CD14-positive monocyte (primary cell): ENCODE results near the gene SNAP25. TPM values are rescaled to one million over a fixed set of nuclear protein-coding genes. Genes with fewer than 3 reads are reported as not detected.

Experiments used
- DNase-seq, 3 donors: peaks; one replicate each; pipeline ENCODE4 v3.0.0-alpha.2; 2011 to 2022
- H2AFZ ChIP-seq: 2 replicates; pipeline ENCODE4 v1.6.0; 2012; ENCODE audit warnings: mild to moderate bottlenecking, low read depth, low read length, inconsistent platforms; ENCODE audit not compliant: insufficient read depth, poor library complexity, severe bottlenecking
- H3K27ac ChIP-seq, 2 donors: 1 replicate in 1 of 2; 2 replicates in 1 of 2; pipeline ENCODE4 v1.5.1; 2012 to 2013; ENCODE audit warnings: low read length in 2 of 2, control low read depth in 1 of 2, inconsistent platforms in 1 of 2, low read depth in 1 of 2, mild to moderate bottlenecking in 1 of 2
- H3K27me3 ChIP-seq, 2 donors: one replicate each; pipeline versions ENCODE4 v1.6.0 to v1.6.1; 2011 to 2013; ENCODE audit warnings: low read length in 2 of 2; ENCODE audit not compliant: control insufficient read depth in 2 of 2, insufficient read depth in 2 of 2
- H3K36me3 ChIP-seq, 2 donors: replicated peaks in 1 of 2; 1 replicate in 1 of 2; 2 replicates in 1 of 2; pipeline versions ENCODE4 v1.5.1 to v1.6.1; 2012 to 2013; ENCODE audit warnings: low read length in 2 of 2, control low read depth in 1 of 2, inconsistent platforms in 1 of 2, mild to moderate bottlenecking in 1 of 2; ENCODE audit not compliant: insufficient read depth in 2 of 2, control insufficient read depth in 1 of 2
- H3K4me1 ChIP-seq, 2 donors: 1 replicate in 1 of 2; 2 replicates in 1 of 2; pipeline versions ENCODE4 v1.5.1 to v1.6.1; 2012 to 2013; ENCODE audit warnings: low read length in 2 of 2, control low read depth in 1 of 2, inconsistent platforms in 1 of 2, mild to moderate bottlenecking in 1 of 2, moderate library complexity in 1 of 2; ENCODE audit not compliant: insufficient read depth in 2 of 2, control insufficient read depth in 1 of 2
- H3K4me2 ChIP-seq: replicated peaks from 2 replicates; pipeline ENCODE3; 2012; ENCODE audit warnings: low read length, moderate library complexity, mild to moderate bottlenecking; ENCODE audit not compliant: poor library complexity, severe bottlenecking; ENCODE audit errors: extremely low read depth
- H3K4me3 ChIP-seq, 3 experiments: fragments of 200-600 bp in 1 of 3; sonication (generic) in 1 of 3; replicated peaks in 1 of 3; 1 replicate in 2 of 3; 2 replicates in 1 of 3; pipeline ENCODE4 v1.5.1; 2011 to 2013; ENCODE audit warnings: low read length in 3 of 3, mild to moderate bottlenecking in 3 of 3, control low read depth in 2 of 3, low read depth in 2 of 3, inconsistent platforms in 1 of 3, moderate library complexity in 1 of 3
- H3K79me2 ChIP-seq: 2 replicates; pipeline ENCODE4 v1.6.0; 2012; ENCODE audit warnings: mild to moderate bottlenecking, control low read depth, inconsistent platforms, low read length, moderate library complexity; ENCODE audit not compliant: insufficient read depth
- H3K9ac ChIP-seq: 2 replicates; pipeline ENCODE4 v1.6.0; 2017; ENCODE audit warnings: low read length, mild to moderate bottlenecking; ENCODE audit not compliant: insufficient read depth, poor library complexity, severe bottlenecking
- H3K9me3 ChIP-seq, 2 donors: replicated peaks in 1 of 2; 1 replicate in 1 of 2; 2 replicates in 1 of 2; pipeline versions ENCODE4 v1.5.1 to v1.6.1; 2012 to 2013; ENCODE audit warnings: low read length in 2 of 2, control low read depth in 1 of 2; ENCODE audit not compliant: control insufficient read depth in 1 of 2, insufficient read depth in 1 of 2
- H4K20me1 ChIP-seq: 2 replicates; pipeline ENCODE4 v1.6.0; 2012; ENCODE audit warnings: mild to moderate bottlenecking, low read length, control low read depth, moderate library complexity; ENCODE audit not compliant: insufficient read depth
- H3K27ac Mint-ChIP-seq, 7 donors: one replicate each; pipeline ENCODE4 v1.8.0; 2020; ENCODE audit warnings: mild to moderate bottlenecking in 7 of 7, mixed read lengths in 7 of 7, moderate library complexity in 6 of 7, inconsistent platforms in 2 of 7
- H3K27me3 Mint-ChIP-seq, 3 donors: one replicate each; pipeline ENCODE4 v1.8.0; 2021 to 2022; ENCODE audit warnings: low read depth in 3 of 3, mild to moderate bottlenecking in 3 of 3, mixed read lengths in 3 of 3, moderate library complexity in 3 of 3, inconsistent platforms in 1 of 3
- H3K36me3 Mint-ChIP-seq, 2 donors: one replicate each; pipeline ENCODE4 v1.8.0; 2020; ENCODE audit warnings: mixed read lengths in 2 of 2, inconsistent platforms in 1 of 2, mild to moderate bottlenecking in 1 of 2
- H3K4me1 Mint-ChIP-seq: one replicate; pipeline ENCODE4 v1.8.0; 2020; ENCODE audit warnings: mild to moderate bottlenecking, mixed read lengths
- H3K4me3 Mint-ChIP-seq, 2 donors: one replicate each; pipeline ENCODE4 v1.8.0; 2020; ENCODE audit warnings: mild to moderate bottlenecking in 2 of 2, mixed read lengths in 2 of 2, moderate library complexity in 1 of 2
- H3K9me3 Mint-ChIP-seq, 7 donors: one replicate each; pipeline ENCODE4 v1.8.0; 2020 to 2022; ENCODE audit warnings: mixed read lengths in 7 of 7, mild to moderate bottlenecking in 6 of 7, moderate library complexity in 6 of 7, inconsistent platforms in 2 of 7
- CTCF ChIP-seq: fragments of 200-600 bp; IDR thresholded peaks from one replicate; pipeline ENCODE4 v1.8.0; 2022; ENCODE audit warnings: antibody characterized with exemption, mild to moderate bottlenecking
- WGBS: methylation state at CpG from one replicate; pipeline ENCODE4 v1.1.5; 2013; ENCODE audit warnings: missing lambda C conversion rate; ENCODE audit not compliant: insufficient coverage; 5-methylcytosine and 5-hydroxymethylcytosine counted together
- intact Hi-C, 2 donors: fragments of 100-400 bp; cut with micrococcal nuclease; formaldehyde crosslinking; loops; one replicate each; pipeline versions ENCODE4 v1.15.0 to v1.15.1; 2023
- polyA plus RNA-seq, 3 donors: library from polyadenylated mRNA; depleted of rRNA in 1 of 3; unstranded in 2 of 3; stranded (reverse) in 1 of 3; fragments of 300-500 nt in 2 of 3; fragments of >200 nt in 1 of 3; fragmentation: Illumina TruSeq in 2 of 3; gene quantifications; 1 replicate in 2 of 3; 2 replicates in 1 of 3; pipeline ENCODE4 v1.2.3, GENCODE V29; 2012 to 2021

The SNAP25 gene
- polyA plus RNA-seq, 3 donors, result not detected

- WGBS, result 96% methylated on average over 7 of the region's 8 CpGs
- peaks cover 0 to 3% (median 0%) of the 10 kb centered on the region in 3 donors for H3K27me3 Mint-ChIP-seq
These were observed 105.7 kb downstream of the SNAP25 start for GRCh38 chr20:10324198-10324847.

GRCh38 chr20:10328897-10329255, 110.2 kb downstream of the SNAP25 start:
- no peak overlapping the region for H3K27ac ChIP-seq
- no peak overlapping the region for H2AFZ ChIP-seq
- no peaks in the 10 kb centered on the region for H3K36me3 ChIP-seq
- peak overlapping the region; percentile 18 to 61 for H3K4me3 Mint-ChIP-seq
- H3K4me1 ChIP-seq, result no peaks in the 10 kb centered on the region
- no peak overlapping the region for H3K4me2 ChIP-seq
- no peak overlapping the region for H3K9ac ChIP-seq
- intact Hi-C loops, result no loop called here
- H3K79me2 ChIP-seq, result no peaks in the 10 kb centered on the region
- no peak overlapping the region for H3K4me3 ChIP-seq
- H4K20me1 ChIP-seq, result no peaks in the 10 kb centered on the region
- no peaks in the 10 kb centered on the region for H3K9me3 ChIP-seq
- H3K9me3 Mint-ChIP-seq, result peaks cover 0 to 3% (median 0%) of the 10 kb centered on the region in 7 donors
- no peaks in the 10 kb centered on the region for H3K36me3 Mint-ChIP-seq
- TF ChIP-seq CTCF, result no peak
- no peak for DNase-seq
- H3K27me3 ChIP-seq, result no peaks in the 10 kb centered on the region
- peak overlapping the region in 3 of 7 donors; percentile 10 to 65 (median 20) for H3K27ac Mint-ChIP-seq
- WGBS, result no CpG with 5 or more reads among the region's 4 CpGs
- peaks cover 3% of the 10 kb centered on the region for H3K4me1 Mint-ChIP-seq
- peaks cover 0 to 1% (median 0%) of the 10 kb centered on the region in 3 donors for H3K27me3 Mint-ChIP-seq

More at GRCh38 chr20:10324198-10324847, 105.7 kb downstream of the SNAP25 start:
- Mint-ChIP-seq H3K36me3 (no peaks in the 10 kb centered on the region), H3K27ac (peak overlapping the region in 1 of 7 donors; percentile 28), H3K4me3 (no peak overlapping the region), H3K9me3 (peaks cover 0 to 12% (median 3%) of the 10 kb centered on the region in 7 donors), H3K4me1 (peaks cover 6% of the 10 kb centered on the region)
- no peaks in the 10 kb centered on the region for H4K20me1 ChIP-seq
- no peak overlapping the region for H3K9ac ChIP-seq
- no peaks in the 10 kb centered on the region for H3K9me3 ChIP-seq
- intact Hi-C loops, result no loop called here
- no peak overlapping the region for H3K27ac ChIP-seq
- DNase-seq, result no peak
- no peak overlapping the region for H3K4me2 ChIP-seq
- no peak overlapping the region for H3K4me3 ChIP-seq
- no peaks in the 10 kb centered on the region for H3K36me3 ChIP-seq
- no peaks in the 10 kb centered on the region for H3K27me3 ChIP-seq
- no peak for TF ChIP-seq CTCF
- no peaks in the 10 kb centered on the region for H3K79me2 ChIP-seq
- H2AFZ ChIP-seq, result no peak overlapping the region
- no peaks in the 10 kb centered on the region for H3K4me1 ChIP-seq
